GM15510 (cell line): ENCODE measurements around the gene PPP1R13L.

Source experiments
- POLR2A ChIP-seq: IDR thresholded peaks from 3 replicates; pipeline ENCODE4 v1.6.1; 2011; ENCODE audit warnings: borderline replicate concordance; ENCODE audit not compliant: insufficient read length; ENCODE audit errors: extremely low read depth

The PPP1R13L gene

GRCh38 chr19:45440873-45441654 is 36.2 kb upstream of the PPP1R13L start:
- TF ChIP-seq POLR2A: no peak

DNA sequence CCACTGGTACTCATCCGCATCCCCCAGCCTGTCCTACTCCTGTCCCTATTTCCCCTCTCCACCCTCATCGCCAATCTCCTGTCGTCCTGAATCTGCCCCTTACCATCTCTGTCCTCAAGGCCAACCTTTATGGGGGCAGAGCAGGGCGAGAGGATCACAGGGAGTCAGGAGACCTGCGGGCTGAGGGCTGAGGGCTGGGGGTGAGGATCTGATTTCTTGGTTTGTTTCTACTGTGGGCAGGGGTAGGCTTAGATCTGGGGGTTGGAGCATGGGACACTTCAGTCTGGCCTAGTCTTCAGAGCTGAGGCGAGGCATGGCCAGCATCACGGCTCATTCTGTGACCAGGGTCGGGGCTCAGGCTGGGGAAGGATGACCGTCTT is 35.4 kb upstream of the PPP1R13L start:
- TF ChIP-seq POLR2A: no peak

DNA sequence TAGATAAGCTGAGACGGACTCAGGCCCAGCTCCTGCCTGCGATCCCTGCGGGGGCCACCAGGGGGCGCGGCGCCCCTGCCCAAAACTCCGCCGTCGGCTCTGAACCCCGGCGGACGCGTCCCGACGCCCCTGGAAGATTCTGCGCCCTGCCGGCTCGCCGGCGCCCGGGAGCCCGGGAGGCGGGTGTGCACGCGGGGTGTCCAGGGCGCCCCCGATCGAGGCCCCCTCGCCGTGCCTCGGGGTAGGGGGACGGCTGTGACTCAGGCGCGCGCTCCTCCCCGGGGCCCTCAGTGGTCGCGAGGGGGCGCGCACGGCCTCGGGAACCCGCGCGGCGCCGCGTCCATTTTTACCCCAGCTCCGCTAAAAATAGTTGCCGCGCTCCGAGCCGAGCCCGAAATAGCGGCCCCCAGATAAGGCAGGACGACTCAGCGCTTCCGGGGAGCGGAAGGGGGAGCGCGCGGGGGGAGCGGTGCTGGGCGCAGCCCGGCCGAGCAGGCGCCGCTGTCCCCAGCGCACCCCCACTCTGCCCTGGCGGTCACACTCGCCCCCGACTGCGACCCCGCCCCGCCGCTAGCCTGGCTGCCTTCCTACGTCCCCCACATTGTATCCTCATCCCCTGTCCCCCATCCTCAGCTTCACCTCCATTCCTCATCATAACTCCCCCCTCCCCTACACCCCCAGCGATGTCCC is 34.8 kb upstream of the PPP1R13L start:
- peak; percentile 57 for TF ChIP-seq POLR2A

DNA sequence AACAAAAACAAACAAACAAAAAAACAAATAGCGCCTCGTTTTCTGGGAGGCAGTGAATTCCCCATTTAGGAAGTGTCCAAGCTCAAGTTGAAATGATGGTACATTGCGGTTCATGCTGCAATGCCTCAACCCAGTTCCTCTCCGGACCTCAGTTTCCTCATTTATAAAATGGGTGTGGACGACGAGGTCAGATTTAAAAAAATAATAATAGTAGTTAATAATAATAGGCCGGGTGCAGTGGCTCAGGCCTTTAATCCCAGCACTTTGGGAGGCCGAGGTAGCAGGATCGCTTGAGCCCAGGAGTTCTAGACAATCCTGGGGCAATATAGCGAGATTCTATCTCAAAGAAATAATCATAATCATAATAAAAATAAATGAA is 34.3 kb upstream of the PPP1R13L start:
- no peak for TF ChIP-seq POLR2A

DNA sequence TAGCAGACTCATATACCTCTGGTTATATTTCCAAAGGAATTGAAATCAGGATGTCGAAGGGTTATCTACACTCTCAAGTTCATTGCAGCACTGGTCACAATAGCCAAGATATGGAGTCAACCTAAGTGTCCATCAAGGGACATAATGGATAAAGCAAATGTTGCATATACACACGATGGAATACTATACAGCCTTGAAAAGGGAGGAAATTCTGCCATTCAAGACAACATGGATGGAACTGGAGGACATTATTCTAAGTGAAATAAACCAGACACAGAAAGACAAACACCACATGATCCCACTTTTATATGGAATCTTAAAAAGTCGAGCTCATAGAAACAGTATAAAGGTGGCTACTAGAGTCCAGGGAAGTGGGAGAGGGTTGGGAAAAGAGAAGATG is 32.5 kb upstream of the PPP1R13L start:
- TF ChIP-seq POLR2A: no peak

GRCh38 chr19:45428384-45429231 is 23.7 kb upstream of the PPP1R13L start:
- no peak for TF ChIP-seq POLR2A

- TF ChIP-seq POLR2A: no peak
Observed at GRCh38 chr19:45424191-45425058, 19.6 kb upstream of the PPP1R13L start.

- peak; percentile 87 for TF ChIP-seq POLR2A
Observed at GRCh38 chr19:45423589-45424190, 18.8 kb upstream of the PPP1R13L start, which contains the start of gene ERCC1. ERCC1 (minus strand) TSS chr19:45423917; CDS start chr19:45423374, 543 bp downstream.

DNA sequence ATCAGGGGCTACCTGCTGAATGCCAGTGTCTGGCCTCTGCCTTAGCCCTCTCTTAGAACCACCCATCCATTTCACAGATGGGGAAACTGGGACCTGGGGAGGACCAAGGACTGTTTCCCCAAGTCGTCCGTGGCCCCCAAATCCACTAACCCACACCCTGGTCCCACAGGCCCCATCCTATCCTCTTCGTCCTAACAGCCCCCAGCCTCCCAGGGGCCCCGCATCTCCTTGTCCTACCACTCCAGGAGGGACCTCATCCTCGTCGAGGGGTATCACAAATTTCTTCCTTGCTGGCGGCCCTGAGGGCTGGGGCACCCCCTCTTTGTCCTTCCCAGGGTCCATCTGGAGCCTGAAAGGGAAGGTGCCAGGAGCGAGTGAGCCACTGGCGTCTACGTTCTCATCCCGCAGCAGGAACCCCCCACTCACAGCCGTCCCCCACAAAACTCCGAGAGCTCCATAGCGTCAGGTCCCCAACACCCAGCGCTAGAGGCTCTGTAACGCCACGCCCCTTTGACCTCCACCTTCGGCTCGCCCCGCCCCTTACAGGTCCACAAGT is 18.2 kb upstream of the PPP1R13L start:
- no peak for TF ChIP-seq POLR2A

GRCh38 chr19:45421947-45422498 is 17.2 kb upstream of the PPP1R13L start:
- TF ChIP-seq POLR2A: no peak

DNA sequence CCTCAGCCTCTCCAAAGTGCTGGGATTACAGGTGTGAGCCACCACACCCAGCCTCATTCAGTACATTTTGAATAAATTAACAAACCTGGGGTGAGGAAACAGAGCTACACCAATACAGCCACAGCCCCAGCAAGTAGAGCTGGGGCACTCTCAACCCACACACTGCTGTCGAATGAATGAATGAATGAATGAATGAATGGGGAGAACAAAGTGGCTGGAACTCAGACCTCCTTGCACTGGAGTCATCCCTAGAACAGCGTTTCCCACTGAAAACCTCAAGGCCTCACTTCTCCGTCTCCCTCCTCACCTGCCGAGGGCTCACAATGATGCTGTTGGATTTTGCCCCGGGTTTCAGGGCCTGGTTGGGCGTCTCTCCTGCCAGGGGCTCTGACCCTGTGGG is 16.0 kb upstream of the PPP1R13L start:
- no peak for TF ChIP-seq POLR2A

DNA sequence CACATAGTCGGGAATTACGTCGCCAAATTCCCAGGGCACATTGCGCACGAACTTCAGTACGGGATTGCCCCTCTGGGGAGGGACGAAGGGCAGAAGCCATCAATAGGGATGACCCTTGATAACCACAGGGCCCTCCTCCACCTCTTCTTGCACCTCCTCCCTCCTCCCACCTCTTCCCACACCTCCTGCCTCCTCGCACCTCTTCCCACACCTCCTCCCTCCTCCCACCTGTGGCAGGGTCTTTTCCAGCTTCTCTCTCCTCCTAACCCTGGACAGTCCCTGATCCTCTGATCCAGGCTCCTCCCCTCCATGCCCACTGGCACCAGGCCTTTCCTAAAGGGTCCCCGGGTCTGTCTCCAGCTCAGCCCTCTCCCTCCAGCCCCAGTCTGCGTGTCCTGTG is 15.5 kb upstream of the PPP1R13L start:
- TF ChIP-seq POLR2A: no peak

GRCh38 chr19:45419895-45420294 is 15.0 kb upstream of the PPP1R13L start:
- no peak for TF ChIP-seq POLR2A
